T-helper 2 cell (primary cell): ENCODE results near the gene MOCS1.

Experiments
- DNase-seq, 5 experiments: peaks; one replicate each; pipeline versions ENCODE4 v3.0.0 to v3.0.0-alpha.2; 2012 to 2022

Gene MOCS1

DNA sequence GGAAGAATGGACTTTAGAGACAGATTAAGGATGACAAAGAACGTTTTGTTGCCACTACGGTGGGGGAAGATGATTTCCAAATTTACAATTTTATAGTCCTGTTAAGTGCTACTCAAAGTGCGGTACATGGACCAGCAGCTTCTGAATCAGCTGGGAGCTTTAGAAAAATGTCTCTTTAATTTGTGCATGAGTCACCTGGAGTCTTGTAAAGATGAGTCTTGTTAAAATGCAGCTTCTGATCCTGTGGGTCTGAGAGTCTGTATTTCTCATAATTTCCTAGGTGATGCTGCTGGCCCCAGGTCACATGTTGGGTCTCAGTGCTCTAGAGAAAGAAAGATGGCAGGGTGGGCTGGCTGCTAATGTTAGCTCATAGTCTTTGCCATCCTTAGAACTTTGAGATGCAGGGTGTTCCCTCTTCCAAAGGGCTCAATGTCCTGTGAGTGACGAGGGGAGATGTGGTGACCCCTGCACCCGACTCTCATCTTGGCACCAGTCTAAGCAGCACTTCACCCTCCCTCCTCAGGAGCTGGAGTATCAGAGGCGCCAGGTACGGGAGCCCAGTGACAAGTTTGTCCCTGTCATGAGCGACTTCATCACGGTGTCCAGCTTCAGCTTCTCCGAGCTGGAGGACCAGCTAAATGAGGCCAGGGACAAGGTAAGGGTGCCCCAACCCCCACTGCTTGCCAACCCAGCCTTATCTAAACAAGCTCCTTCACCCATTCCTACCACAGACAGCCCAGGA is 34.5 kb downstream of the MOCS1 start:
- no peak for DNase-seq

DNA sequence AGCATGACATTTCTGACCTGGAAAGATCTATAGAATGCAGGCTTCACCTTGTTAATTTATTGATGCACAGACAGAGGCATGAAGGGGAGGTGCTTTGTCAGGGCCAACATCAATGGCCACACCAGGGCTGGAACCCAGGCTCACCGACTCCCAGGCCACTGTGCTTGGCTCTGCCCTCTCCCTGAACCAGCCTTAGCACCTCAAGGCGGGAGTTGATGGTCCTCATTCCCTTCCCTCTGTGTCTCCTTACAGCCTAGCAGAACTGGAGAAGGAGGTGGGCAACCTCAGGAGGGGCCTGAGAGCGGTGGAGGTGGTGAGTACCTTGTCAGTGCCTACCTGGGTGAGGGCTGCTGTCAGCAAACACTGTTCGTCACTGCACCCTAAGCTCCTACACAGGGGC is 35.6 kb downstream of the MOCS1 start:
- DNase-seq, result no peak

DNA sequence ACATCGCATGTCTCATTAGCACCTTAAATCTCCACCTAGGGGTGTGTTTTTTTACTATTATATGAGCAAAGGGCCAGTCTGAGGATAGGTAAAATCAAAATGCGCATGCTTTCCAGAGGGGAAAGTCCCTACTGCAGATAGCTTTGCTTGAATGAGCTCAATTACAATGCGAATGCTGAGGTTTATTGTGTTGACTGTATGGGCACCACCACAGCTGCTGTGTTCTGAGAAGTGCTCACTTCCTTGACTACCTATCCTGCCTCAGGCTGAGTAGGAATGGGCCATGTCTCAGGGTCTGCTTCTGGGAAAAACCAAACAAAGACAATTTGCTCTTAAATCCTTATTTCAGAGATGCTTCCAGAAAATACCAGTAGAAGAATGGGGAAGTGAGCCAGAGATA is 36.6 kb downstream of the MOCS1 start:
- DNase-seq, result no peak

DNA sequence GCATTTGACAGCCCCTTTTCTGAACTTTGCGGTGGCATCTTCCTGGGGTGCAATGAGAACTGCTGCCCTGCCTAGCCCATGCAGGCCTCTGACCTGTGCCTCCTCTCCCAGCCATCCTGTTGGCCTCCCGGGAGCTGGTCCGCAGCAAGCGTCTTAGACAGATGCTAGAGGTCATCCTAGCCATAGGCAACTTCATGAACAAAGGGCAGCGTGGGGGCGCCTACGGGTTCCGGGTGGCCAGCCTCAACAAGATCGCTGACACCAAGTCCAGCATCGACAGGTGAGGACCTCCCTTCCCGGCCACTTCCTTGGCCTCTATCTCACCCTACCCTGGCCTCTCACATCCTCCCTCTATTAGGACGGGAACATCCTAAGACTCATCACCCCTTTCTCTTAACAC is 37.6 kb downstream of the MOCS1 start:
- no peak for DNase-seq

DNA sequence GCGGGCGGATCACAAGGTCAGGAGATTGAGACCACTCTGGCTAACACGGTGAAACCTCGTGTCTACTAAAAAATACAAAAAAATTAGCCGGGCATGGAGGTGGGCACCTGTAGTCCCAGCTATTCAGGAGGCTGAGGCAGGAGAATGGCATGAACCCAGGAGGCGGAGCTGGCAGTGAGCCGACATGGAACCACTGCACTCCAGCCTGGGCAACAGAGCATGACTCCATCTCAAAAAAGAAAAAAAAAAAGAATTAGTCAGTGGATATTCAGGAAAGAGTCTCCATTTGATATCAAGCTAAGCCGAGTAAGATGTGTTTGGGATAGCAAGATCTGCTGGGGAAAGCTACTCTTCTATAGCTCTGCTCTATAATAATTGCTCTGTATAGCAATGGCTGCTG is 41.0 kb downstream of the MOCS1 start:
- DNase-seq, result no peak

DNA sequence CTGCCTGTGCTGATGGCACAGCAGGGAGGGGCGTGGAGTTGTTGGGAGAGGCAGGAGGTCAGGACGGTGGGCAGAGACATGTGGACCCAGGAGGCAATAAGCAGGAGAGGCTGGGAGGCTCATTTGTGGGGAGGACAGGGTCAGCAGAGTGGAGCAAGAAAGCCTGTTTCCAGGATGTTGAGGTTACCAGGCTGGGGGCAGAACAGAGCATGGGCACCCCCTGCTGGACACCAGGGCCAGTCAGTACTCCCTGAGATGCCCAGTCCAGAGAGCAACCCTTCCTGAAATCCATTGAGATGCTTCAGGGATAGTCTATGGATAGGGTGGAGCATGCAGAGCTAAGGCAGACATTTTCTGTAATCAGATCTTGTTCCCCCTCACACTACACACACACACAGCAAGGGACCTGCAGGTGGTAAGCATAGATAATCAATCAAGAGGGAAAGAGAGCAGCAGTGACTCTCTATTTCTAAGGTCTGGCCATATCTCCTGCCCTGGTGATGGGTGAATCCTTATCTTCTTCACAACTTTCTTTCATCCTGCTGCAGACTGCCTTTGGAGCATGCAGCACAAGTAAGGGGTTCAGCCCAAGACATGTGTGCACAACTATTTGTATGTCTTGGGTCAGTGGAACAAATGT is 41.7 kb downstream of the MOCS1 start:
- peak in 1 of 5 experiments; percentile 15 for DNase-seq

DNA sequence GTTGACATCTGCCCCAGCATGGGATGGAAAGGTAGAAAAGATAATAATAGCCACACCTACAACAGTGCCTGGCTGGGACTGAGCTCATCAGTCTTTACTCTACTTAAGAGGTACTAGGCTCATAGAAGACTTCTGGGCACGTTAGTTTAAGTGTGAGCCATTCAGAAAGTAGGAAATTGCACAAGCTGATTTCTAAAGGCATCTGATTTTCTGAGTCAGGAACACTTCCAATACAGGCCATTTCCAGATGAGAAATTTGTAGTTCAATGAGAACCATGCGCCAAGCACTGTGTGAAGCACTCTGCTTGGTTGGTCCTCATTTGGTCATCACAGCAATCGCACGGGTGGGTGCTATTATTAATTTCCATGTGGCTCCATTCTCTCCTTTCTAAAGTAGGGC is 42.3 kb downstream of the MOCS1 start:
- no peak for DNase-seq

DNA sequence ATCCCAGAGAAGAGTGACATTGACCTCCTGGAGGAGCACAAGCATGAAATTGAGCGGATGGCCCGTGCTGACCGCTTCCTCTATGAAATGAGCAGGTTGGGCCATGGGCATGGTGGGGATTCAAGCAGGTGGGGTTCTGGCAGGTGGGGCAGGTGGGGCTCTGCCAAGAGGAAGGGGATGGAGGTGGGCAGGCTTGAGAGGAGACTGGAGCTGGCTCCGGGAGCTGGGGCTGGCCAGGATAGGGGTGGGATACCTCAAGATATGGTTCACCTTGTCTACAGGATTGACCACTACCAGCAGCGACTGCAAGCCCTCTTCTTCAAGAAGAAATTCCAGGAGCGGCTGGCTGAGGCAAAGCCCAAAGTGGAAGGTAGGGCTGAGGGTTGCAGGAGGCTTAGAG is 42.9 kb downstream of the MOCS1 start:
- DNase-seq, result no peak

DNA sequence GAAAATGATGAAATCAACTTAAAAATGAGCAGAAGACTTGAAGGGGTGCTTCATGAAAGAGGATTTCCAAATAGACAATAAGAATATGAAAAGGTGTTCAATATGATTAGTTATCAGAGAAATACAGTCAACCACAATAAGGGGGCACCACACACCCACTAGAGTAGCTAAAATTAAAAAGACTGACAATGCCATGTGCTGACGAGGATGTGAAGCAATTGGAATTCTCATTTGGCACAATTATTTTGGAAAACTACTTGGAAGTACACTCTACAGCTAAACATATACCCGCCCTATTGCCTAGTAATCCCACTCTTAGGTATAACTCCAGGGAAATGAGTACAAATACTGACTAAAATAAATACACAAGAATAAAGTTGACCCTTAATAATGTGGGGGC is 45.0 kb downstream of the MOCS1 start:
- DNase-seq, result no peak

DNA sequence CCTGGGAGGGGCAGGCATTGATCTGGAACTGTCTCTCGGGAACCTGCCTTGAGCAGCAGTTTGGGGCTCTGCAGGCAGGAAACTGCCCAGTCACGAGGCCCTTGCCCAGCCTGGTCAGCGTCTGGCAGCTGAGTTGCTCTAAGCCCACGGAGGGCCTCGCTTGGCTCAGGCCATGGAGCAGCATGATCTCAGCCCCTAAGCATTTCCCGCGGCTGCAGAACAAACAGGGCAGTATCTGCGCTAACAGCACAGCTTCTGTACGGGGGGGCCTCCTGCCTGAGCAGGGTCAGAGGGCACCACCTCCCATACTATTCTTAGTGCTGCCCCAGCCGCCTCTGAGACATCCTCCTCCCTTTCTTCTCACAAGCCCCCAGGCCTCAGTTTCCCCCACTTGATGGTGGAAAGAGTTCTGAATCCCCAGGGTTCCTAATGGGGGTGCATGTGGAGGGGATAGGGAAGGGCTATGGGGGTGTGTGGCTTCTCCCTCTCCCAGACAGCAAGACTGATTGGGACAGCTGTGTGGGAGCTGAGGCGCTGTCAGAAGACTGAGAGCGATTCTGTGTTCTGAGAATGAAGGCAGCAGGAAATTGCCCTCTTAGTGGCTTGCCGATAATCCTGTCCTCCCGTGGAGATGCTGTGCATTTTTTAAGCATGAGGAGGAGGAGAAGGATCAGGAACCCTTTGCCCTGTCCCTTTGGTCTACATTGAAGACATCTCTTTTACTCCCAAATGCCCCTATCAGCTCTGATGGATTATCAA is 46.4 kb downstream of the MOCS1 start:
- no peak for DNase-seq

DNA sequence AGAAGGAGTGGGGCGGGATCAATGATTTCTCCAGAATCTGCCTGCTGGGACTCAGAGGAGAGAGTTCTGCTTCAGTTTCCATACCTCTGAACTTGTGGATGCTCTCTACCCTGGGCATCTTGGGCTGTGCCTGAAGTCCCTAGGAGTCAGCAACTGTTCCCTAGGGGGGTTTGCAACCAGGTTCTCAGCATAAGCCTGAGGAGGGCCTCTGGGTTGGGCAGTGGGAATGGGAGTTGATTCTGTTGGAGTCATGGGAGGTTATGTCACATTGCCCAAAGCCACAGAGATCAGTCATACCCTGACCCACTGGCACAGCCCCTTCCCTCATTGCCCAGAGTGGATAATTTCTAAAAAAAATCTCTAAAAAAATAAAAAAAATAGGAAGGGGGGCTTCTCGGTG is 47.4 kb downstream of the MOCS1 start:
- no peak for DNase-seq

DNA sequence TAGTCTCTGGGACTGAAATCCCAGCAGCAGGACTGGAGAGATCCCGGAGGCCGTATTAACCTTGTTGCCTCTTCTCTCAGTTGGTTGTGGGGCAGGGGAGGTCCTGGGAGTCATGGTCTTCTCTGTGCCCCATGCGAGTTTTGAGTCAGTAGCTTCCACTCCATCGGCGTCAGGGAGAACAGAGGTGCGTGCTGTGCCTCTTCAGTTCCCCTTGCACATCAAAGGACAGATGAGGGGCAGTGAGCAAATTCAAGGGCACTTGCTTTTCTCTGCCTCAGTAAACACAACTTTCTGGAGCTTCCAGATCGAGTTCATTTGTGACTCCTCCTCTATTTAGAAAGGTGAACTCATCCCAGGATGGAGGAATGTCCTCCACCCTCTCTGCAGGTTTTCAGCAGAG is 48.6 kb downstream of the MOCS1 start:
- DNase-seq, result no peak

DNA sequence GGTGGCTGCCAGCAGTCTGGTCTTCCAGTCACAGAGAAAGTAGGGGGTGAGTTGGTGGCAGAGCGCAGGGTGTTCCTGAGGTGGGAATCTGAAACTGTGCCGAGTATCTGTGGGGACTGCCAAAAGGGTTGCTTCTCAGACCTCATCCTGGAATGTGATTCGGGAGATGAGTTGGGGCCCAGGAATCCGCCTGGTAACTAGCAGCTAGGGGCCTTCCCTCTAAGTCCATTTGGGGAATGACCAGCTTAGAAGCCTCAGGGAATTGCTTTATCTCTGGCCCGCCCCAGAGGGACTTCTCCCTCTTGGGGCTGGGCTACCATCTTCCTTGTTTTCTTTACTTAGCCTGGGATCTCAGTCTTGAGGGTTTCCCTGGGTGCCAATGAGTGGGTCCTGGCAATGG is 49.6 kb downstream of the MOCS1 start:
- no peak for DNase-seq

DNA sequence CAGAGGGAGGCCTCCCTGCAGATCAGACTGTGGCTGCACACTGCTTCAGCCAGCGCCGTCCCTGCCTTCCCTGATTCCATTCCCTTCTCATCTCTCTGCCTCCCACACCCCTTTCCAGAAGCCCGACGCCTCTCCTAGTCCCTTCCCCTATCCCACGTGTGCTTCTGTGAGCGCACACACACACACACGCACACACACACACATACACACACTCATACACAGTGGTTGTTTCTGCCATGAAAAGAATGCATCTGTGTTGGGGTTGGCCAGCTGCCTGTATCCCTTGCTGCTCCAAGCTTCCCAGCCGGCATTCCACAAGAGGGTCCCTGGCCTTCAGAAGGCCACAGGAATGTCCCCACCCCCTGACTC is 51.7 kb downstream of the MOCS1 start:
- DNase-seq, result no peak

DNA sequence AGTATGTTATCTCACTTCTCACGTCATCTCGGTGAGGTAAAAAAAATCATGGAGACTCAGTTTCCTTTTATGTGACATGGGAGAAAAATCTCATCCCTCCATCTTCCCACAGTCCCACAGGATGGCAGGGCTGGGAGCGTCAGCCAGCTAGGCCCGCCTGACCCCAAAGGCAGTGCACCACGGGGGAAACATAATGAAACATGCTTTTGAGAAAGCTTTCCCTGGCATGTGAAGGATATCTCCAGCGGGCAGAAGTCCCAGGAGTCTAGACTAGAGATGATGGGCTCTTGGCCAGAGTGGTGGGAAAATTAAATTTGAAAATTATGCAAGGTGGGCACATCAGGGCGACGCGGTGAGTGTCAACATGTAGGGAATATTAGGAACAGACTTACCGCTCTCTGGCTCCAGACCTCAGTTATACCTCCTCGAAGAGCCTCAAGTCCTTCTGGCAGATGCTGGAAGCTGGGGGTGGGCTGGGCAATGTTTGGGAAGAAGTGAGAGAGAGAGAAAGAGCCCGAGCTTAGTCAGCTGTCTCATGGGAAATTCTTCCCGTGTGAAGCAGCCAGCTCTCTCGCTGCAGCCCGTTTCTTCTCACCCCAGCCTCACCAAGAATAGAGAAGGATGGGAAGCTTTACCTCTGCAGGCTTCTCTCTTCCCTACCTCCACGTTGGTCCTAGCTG is 52.3 kb downstream of the MOCS1 start:
- DNase-seq, result no peak

DNA sequence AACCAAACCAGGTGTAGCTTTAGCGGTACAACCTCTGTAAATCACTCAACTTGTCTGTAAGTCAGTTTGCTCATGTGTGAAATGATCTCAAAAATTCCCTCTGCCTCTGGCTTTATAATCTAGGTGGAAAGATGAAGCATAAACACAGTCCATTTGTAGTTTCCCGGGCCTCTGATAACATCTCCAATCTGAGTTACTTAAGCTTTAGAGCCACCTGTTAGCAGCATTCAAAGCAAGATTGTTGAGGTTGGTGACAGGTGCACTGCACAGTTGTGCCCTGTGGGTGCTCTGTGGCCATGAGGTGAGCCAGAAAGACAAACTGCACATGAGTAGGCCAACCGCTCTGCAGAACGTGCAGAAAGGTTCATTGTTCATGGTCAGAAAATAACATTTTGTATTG is 53.7 kb downstream of the MOCS1 start:
- peak in 1 of 5 experiments; percentile 5 for DNase-seq

DNA sequence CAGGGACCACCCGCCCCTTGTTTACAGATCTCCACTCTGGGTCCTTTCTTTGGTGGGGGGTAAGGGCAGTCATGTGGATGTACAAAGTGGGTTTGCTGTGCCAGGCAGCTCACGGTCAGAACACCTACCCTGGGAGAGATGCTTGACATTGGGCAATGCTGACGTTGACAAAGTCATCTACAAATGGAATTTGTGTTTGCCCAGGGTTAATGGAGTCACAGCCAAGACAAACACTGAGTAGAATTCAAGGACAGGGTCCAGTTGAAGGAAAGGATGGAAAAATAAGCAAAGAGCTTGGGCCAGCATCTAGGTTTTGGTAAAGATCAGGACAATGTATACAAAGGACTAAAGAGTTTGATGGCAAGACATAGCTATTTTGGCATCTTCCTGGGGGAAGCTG is 54.7 kb downstream of the MOCS1 start:
- DNase-seq, result no peak

DNA sequence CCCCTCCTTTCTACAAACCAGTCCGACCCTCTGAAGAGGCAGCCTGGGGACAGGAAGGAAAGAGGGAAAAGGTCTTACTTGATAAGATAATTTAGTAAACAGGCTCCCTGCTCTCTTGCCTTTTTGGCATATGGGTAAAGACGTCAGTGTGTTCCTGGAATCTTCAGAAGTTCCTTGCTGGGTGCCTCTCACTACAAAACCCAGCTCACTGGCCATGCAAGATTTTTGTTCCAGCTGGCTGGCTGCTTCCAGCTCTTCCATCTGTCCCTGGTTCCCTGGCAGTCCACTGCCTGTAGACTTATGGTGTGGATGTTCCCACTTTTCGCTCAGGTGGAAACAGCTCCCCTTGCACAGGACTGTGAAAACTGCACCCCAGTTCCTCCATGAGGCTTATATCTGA is 57.4 kb downstream of the MOCS1 start:
- no peak for DNase-seq

DNA sequence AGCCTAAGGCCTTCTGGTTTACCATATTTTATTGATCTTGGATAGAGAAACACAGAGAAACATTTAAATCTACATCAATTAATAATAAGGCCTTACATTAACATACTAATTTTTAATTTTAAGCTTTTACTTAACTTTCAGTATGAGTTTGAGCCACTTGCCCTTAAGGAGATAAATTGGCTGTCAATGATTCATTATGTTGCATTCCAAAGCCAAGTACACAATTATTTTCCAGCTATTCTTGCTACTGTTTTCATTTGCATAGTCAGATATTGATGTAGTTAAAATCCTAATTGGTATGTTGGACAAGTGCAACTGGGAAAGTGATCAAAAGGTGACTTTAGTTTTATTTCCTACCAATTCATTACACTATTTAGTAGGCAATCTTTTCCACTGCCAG is 58.2 kb downstream of the MOCS1 start:
- DNase-seq, result no peak

DNA sequence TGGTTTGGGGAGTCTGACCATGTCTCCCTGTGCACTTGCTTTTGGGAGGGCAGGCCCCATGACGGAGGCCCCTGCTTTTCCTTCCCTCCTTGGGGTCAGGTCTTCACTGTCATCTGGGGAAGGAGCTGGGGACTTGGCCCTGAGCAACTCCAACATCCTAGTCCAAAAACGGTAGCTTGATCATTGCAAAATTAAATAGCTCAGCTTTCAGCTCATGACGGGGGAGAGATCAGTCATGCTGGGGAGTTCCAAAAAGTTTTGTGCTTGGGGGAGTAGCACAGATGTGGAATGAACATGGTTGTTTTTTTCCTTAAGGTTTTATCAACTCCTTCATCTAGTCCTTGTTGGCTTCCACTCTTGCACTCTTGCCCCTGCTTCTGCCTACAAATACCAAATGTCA is 60.8 kb downstream of the MOCS1 start:
- no peak for DNase-seq

DNA sequence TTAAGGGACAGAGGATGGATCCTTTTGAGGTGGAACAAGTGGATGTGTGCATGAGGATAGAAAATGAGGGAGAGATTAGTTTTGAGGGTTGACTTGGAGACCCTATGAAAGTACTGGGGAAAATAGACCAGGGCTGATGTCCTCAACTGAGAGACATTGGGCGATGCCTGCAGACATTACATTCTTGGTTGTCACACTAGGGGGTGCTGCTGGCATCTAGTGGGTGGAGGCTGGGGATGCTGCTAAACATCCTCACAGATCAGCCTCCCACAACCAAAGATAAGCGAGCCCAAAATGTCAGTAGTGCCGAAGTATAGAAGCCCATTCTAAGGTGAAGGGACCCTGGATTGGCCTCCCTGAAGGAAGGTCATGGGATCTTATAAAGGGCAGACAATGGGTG is 63.3 kb downstream of the MOCS1 start:
- no peak for DNase-seq

DNA sequence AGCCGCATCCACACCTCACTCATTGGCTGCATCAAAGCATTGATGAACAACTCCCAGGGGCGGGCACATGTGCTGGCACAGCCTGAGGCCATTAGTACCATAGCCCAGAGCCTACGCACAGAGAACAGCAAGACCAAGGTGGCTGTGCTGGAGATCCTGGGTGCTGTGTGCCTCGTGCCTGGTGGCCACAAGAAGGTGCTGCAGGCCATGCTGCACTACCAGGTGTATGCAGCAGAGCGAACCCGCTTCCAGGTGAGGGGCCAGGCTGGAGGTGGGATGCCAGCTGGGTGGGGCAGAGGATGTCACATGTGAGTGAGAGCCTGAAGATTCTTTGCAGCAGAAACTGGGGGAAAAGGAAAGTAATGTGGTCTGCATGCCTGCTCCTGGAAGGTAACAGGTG is 66.7 kb downstream of the MOCS1 start:
- no peak for DNase-seq
